Measurements from ENCODE around the gene USP34.

GRCh38 chr2:61210332-61210981 lies 260.4 kb downstream of the USP34 start:
- no peak for TF ChIP-seq POLR2A (IDR thresholded peaks at IDR 0.05; ENCODE audit: low read depth, low read length)
- no peak for TF ChIP-seq CTCF (conservative IDR thresholded peaks at IDR 0.05; ENCODE audit: low read depth, low read length)
- no peak for TF ChIP-seq MXI1 (IDR thresholded peaks at IDR 0.05; ENCODE audit: borderline replicate concordance, low read depth, low read length)
- TF ChIP-seq MAZ (IDR thresholded peaks at IDR 0.05; ENCODE audit: borderline replicate concordance, low read depth, low read length), result no peak
- no peak for TF ChIP-seq RCOR1 (IDR thresholded peaks at IDR 0.05; ENCODE audit: insufficient replicate concordance, low read length)
- TF ChIP-seq RFX5 (IDR thresholded peaks at IDR 0.05; ENCODE audit: low read depth, low read length), result no peak
- no peak for TF ChIP-seq SMC3 (IDR thresholded peaks at IDR 0.05; ENCODE audit: low read depth, low read length)
- TF ChIP-seq USF2 (IDR thresholded peaks at IDR 0.05; ENCODE audit: low read depth, low read length), result no peak
- TF ChIP-seq BHLHE40 (IDR thresholded peaks at IDR 0.05; ENCODE audit: low read depth, low read length), result peak; percentile 74
- peak; percentile 43; the same call in 1 of the 2 replicates for TF ChIP-seq FOS (IDR thresholded peaks at IDR 0.05; ENCODE audit: low read depth, low read length)

All from IMR-90 (cell line).